Right renal cortex interstitium (tissue), 3 donors: Measurements from ENCODE around the gene DCUN1D2. TPM values are rescaled to one million over a fixed set of nuclear protein-coding genes. Genes with fewer than 3 reads are reported as not detected.
"Not testable (repeated sequence)": the region's sequence is repeated elsewhere in the genome, so short reads cannot be mapped to it uniquely, and the experiment has no call there.

Experiments
- DNase-seq, 3 donors: peaks; one replicate each; pipeline ENCODE4 v3.0.0-alpha.2; 2013; ENCODE audit warnings: low read depth in 3 of 3, low spot score in 2 of 3
- polyA plus RNA-seq, 3 donors: library from polyadenylated mRNA; unstranded; fragments of 120-200 nt; gene quantifications; one replicate each; pipeline ENCODE4 v1.2.1, GENCODE V29; 2013; ENCODE audit not compliant: insufficient read length in 3 of 3

Gene DCUN1D2
- polyA plus RNA-seq, 3 donors: 17.2 to 19.7 (median 19.6) TPM

GRCh38 chr13:113449693-113450347 is 40.7 kb downstream of the DCUN1D2 start:
- no peak for DNase-seq

GRCh38 chr13:113448885-113449692 is 41.4 kb downstream of the DCUN1D2 start:
- no peak for DNase-seq

- DNase-seq: no peak
Measured at GRCh38 chr13:113448545-113448884, 42.0 kb downstream of the DCUN1D2 start.

- DNase-seq: no peak
Measured at GRCh38 chr13:113447596-113447995, 42.9 kb downstream of the DCUN1D2 start.

GRCh38 chr13:113446488-113446854 is 44.0 kb downstream of the DCUN1D2 start:
- DNase-seq: no peak

GRCh38 chr13:113445791-113446487 is 44.6 kb downstream of the DCUN1D2 start:
- DNase-seq: no peak

GRCh38 chr13:113443991-113444390 is 46.5 kb downstream of the DCUN1D2 start:
- no peak for DNase-seq

- DNase-seq: no peak
Measured at GRCh38 chr13:113442985-113443362, 47.5 kb downstream of the DCUN1D2 start.

- no peak for DNase-seq
Measured at GRCh38 chr13:113442354-113442984, 48.0 kb downstream of the DCUN1D2 start.

- no peak for DNase-seq
Measured at GRCh38 chr13:113441661-113442060, 48.9 kb downstream of the DCUN1D2 start.

GRCh38 chr13:113437408-113438010 is 53.0 kb downstream of the DCUN1D2 start:
- DNase-seq: no peak

GRCh38 chr13:113436866-113437265 is 53.6 kb downstream of the DCUN1D2 start:
- DNase-seq: not testable (repeated sequence)

- DNase-seq: not testable (repeated sequence)
Measured at GRCh38 chr13:113435907-113436306, 54.6 kb downstream of the DCUN1D2 start.

- no peak for DNase-seq
Measured at GRCh38 chr13:113433391-113433916, 57.1 kb downstream of the DCUN1D2 start.

- no peak for DNase-seq
Measured at GRCh38 chr13:113432506-113433270, 57.8 kb downstream of the DCUN1D2 start.

- DNase-seq: no peak
Measured at GRCh38 chr13:113431171-113431570, 59.3 kb downstream of the DCUN1D2 start.

GRCh38 chr13:113430378-113431110 is 60.0 kb downstream of the DCUN1D2 start:
- DNase-seq: no peak

- no peak for DNase-seq
Measured at GRCh38 chr13:113429608-113429985, 60.9 kb downstream of the DCUN1D2 start.
